Mesenchymal stem cell (in vitro differentiated cells and primary cell): ENCODE data around the gene SUMO3.
A peak's percentile ranks its signal among the peaks of the same experiment; 100 is the strongest.

ENCODE experiments used
- DNase-seq: peaks from one replicate; pipeline ENCODE4 v3.0.0-alpha.2; 2013
- H2AFZ ChIP-seq: one replicate; pipeline ENCODE4 v1.6.1; 2013; ENCODE audit warnings: low read depth, mild to moderate bottlenecking, control low read depth, inconsistent platforms, low read length, moderate library complexity
- H2AK5ac ChIP-seq: 2 replicates; pipeline ENCODE4 v1.6.1; 2013; ENCODE audit warnings: low read length, moderate library complexity, mild to moderate bottlenecking, inconsistent platforms; ENCODE audit not compliant: severe bottlenecking
- H2BK120ac ChIP-seq: one replicate; pipeline ENCODE4 v1.6.1; 2013; ENCODE audit warnings: low read depth, mild to moderate bottlenecking, inconsistent platforms, low read length, moderate library complexity
- H2BK12ac ChIP-seq, 2 experiments: one replicate each; pipeline ENCODE4 v1.6.1; 2013; ENCODE audit warnings: inconsistent platforms in 2 of 2, low read length in 2 of 2, mild to moderate bottlenecking in 2 of 2, moderate library complexity in 2 of 2, control low read depth in 1 of 2
- H2BK15ac ChIP-seq: one replicate; pipeline ENCODE4 v1.6.1; 2013; ENCODE audit warnings: mild to moderate bottlenecking, low read depth, inconsistent platforms; ENCODE audit not compliant: poor library complexity, severe bottlenecking
- H2BK5ac ChIP-seq: 2 replicates; pipeline ENCODE4 v1.6.1; 2013; ENCODE audit warnings: low read depth, mild to moderate bottlenecking, low read length, control low read depth, inconsistent platforms; ENCODE audit not compliant: poor library complexity, severe bottlenecking
- H3K14ac ChIP-seq, 2 experiments: one replicate each; pipeline ENCODE4 v1.6.1; 2013; ENCODE audit warnings: inconsistent platforms in 2 of 2, low read length in 2 of 2, control low read depth in 1 of 2, mild to moderate bottlenecking in 1 of 2, moderate library complexity in 1 of 2
- H3K18ac ChIP-seq, 2 experiments: one replicate each; pipeline ENCODE4 v1.6.1; 2013; ENCODE audit warnings: inconsistent platforms in 2 of 2, low read length in 2 of 2, control low read depth in 1 of 2, low read depth in 1 of 2, mild to moderate bottlenecking in 1 of 2
- H3K23ac ChIP-seq, 2 experiments: one replicate each; pipeline ENCODE4 v1.6.1; 2013; ENCODE audit warnings: inconsistent platforms in 2 of 2, low read length in 2 of 2, mild to moderate bottlenecking in 2 of 2, moderate library complexity in 2 of 2, control low read depth in 1 of 2
- H3K27ac ChIP-seq: 2 replicates; pipeline ENCODE4 v1.5.1; 2013; ENCODE audit warnings: mild to moderate bottlenecking, moderate library complexity, low read length, control low read depth, inconsistent platforms; ENCODE audit not compliant: poor library complexity, severe bottlenecking
- H3K27me3 ChIP-seq, 2 experiments: 2 replicates each; pipeline versions ENCODE4 v1.6.1 to v1.7.0; 2013; ENCODE audit warnings: low read length in 2 of 2, mild to moderate bottlenecking in 2 of 2, moderate library complexity in 2 of 2, control low read depth in 1 of 2, inconsistent platforms in 1 of 2; ENCODE audit not compliant: control insufficient read depth in 1 of 2, insufficient read depth in 1 of 2
- H3K36me3 ChIP-seq, 2 experiments: 2 replicates each; pipeline versions ENCODE4 v1.6.1 to v1.7.0; 2013; ENCODE audit warnings: low read length in 2 of 2, control low read depth in 1 of 2, inconsistent platforms in 1 of 2, low read depth in 1 of 2, mild to moderate bottlenecking in 1 of 2; ENCODE audit not compliant: insufficient read depth in 2 of 2, control insufficient read depth in 1 of 2
- H3K4ac ChIP-seq, 2 experiments: one replicate each; pipeline ENCODE4 v1.6.1; 2013; ENCODE audit warnings: inconsistent platforms in 2 of 2, low read length in 2 of 2, mild to moderate bottlenecking in 2 of 2, moderate library complexity in 2 of 2, control low read depth in 1 of 2, low read depth in 1 of 2
- H3K4me1 ChIP-seq: 2 replicates; pipeline ENCODE4 v1.6.1; 2013; ENCODE audit warnings: low read depth, low read length, control low read depth; ENCODE audit not compliant: control insufficient read depth, insufficient read depth
- H3K4me2 ChIP-seq: 2 replicates; pipeline ENCODE4 v1.6.1; 2013; ENCODE audit warnings: low read length, mild to moderate bottlenecking, inconsistent platforms; ENCODE audit not compliant: poor library complexity, severe bottlenecking
- H3K4me3 ChIP-seq, 2 experiments: 2 replicates each; pipeline versions ENCODE4 v1.5.1 to v1.7.0; 2013; ENCODE audit warnings: low read length in 2 of 2, mild to moderate bottlenecking in 2 of 2, control low read depth in 1 of 2, low read depth in 1 of 2; ENCODE audit not compliant: insufficient read depth in 1 of 2
- H3K79me1 ChIP-seq: replicated peaks from 2 replicates; pipeline ENCODE4 v1.6.1; 2013; ENCODE audit warnings: mild to moderate bottlenecking, control low read depth, low read length, inconsistent platforms; ENCODE audit not compliant: poor library complexity, severe bottlenecking
- H3K9ac ChIP-seq: 2 replicates; pipeline ENCODE4 v1.7.0; 2013; ENCODE audit warnings: mild to moderate bottlenecking, low read length, moderate library complexity
- H3K9me3 ChIP-seq: 2 replicates; pipeline ENCODE4 v1.7.0; 2013; ENCODE audit warnings: mild to moderate bottlenecking, low read length; ENCODE audit not compliant: control insufficient read depth
- H4K8ac ChIP-seq: one replicate; pipeline ENCODE4 v1.6.1; 2013; ENCODE audit warnings: inconsistent platforms, mild to moderate bottlenecking, low read length, moderate library complexity
- H4K91ac ChIP-seq: one replicate; pipeline ENCODE4 v1.6.1; 2013; ENCODE audit warnings: mild to moderate bottlenecking, low read length, inconsistent platforms
- WGBS: methylation state at CpG from one replicate; pipeline ENCODE4 v1.1.7; 2013; ENCODE audit warnings: mixed read lengths; 5-methylcytosine and 5-hydroxymethylcytosine counted together

The SUMO3 gene

DNA sequence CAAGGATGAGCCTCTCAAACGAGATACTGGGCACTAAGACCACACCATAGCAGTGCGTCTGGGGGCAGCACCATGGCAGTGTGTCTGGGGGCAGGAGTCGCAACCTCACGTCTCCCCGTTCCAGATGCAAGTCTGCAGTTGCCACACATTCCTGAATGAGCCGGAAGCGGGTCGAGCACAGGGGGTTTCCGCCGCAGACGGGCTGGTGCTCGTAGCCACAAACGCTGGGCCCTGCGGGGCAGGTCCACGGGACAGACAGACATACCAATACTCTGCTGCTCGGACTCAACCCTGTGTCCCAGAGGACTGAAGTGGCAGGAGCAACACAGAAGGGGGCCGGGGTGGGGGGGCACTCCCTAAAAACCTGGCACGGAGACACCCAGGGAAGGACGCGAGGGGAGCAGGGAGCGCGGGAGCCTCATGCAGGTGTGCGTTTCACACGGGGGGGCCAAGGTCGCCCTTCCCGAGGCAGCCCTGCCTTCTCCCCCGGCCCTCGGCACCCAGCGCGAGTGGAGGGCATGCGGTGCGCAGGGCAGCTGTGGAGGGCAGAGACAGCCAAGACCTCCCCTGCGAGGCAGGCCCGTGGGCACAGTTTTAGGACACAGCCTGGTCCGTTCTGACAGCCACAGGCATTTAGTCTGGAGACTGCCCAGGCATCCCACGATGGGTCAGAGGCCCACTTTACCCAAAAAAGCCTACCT is 31.1 kb upstream of the SUMO3 start:
- Histone ChIP-seq H2BK120ac (no peak overlapping the region), H3K18ac (no peak overlapping the region), H2BK15ac (no peak overlapping the region), H4K91ac (peak overlapping the region; percentile 56), H3K4me3 (no peak overlapping the region), H3K23ac (peak overlapping the region in 1 of 2 experiments; percentile 27), H3K9ac (no peak overlapping the region), H2AK5ac (no peak overlapping the region), H3K4me1 (peaks cover 18% of the 10 kb centered on the region), H3K79me1 (peaks cover 34% of the 10 kb centered on the region), H3K4ac (no peak overlapping the region), H3K9me3 (no peaks in the 10 kb centered on the region), H3K27me3 (peaks cover 6% of the 10 kb centered on the region in 2 experiments), H2AFZ (no peak overlapping the region), H2BK5ac (no peak overlapping the region), H3K14ac (no peak overlapping the region), H3K36me3 (peaks cover 53 to 63% of the 10 kb centered on the region in 2 experiments), H2BK12ac (peak overlapping the region in 1 of 2 experiments; percentile 3), H4K8ac (no peak overlapping the region), H3K27ac (no peak overlapping the region), H3K4me2 (no peak overlapping the region)
- 99% methylated on average over 36 of the region's 36 CpGs for WGBS
- no peak for DNase-seq

DNA sequence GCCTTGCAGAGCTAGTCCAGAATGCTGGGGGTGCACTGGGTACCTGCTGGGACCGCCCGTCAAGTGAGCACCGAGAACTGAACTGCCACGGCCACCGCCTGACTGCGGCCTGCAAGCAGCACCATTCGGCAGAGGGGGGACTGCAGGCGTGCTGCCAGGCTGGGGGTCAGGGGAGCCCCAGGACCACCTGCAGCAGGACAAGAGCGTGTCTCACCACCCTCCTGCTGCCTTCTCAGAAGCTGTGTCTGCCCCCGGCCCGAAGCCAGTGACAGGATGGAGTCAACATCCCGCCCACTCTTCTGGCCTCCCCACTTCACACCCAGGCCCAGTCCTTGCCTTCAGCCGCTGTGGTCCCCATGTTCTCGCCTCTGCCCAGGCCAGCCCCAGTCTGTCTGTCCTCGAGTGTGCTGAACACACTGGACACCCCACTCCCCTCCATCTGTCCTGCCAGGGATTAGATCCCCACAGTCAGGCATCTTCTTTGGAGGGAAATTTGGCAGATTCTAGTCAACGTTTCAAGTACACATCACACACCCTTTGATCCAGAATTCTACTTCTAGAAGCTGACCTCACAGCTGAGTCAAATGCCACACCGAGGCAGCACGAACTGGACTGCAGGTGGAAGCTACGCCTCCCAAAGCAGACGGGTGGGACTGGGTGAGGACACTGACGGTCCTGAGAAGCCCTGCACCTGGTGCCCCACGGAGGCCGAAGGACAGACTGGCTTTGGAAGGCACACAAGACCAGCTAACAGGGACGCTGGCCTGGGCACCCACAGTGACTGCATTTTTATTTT is 29.6 kb upstream of the SUMO3 start:
- 93% methylated on average over 24 of the region's 24 CpGs for WGBS
- Histone ChIP-seq H3K4me1 (peaks cover 18% of the 10 kb centered on the region), H2BK12ac (peak overlapping the region in 1 of 2 experiments; percentile 18)

DNA sequence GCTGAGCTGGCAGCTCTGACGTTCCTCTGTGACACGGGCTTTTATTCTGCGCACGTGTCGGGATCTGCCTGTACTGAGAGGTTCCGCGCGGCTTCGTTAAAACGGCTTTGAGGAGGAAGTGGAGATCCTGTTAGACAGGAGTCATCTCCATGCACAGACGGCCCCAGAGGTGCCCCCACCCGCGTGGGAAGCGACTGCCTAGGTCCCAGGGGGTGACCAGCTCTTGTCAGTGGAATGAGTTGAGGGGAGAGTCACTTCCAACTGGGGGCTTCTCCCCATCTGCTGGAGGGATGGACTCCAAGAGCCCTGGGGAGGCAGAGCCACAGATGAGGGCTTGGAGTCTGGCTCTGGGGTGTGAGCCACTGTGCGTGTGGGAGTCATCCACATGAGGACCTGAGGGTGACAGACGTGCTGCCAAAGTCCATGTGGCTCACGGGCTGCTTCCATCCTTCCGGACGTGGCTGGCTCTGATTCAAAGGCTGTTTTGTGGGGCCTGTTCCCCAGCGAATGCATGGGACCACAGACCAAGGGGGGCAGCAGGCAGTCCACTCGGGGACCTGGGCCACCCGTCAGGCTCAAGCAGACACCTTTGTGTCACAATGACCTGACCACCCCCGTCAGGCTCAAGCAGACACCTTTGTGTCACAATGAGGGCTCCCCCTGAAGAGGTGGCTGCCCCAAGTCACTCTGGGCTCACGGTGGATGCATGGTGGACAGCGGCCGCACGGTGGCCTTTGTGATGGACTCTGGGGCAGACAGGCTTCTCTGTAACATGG is 28.8 kb upstream of the SUMO3 start:
- Histone ChIP-seq H4K8ac (peak overlapping the region; percentile 35), H3K4ac (peak overlapping the region in 1 of 2 experiments; percentile 89), H3K9ac (peak overlapping the region; percentile 78), H3K4me2 (no peak overlapping the region), H2BK15ac (no peak overlapping the region), H4K91ac (no peak overlapping the region), H3K14ac (no peak overlapping the region), H3K79me1 (peaks cover 25% of the 10 kb centered on the region), H3K36me3 (peaks cover 35 to 48% of the 10 kb centered on the region in 2 experiments), H2AK5ac (no peak overlapping the region), H2BK12ac (peak overlapping the region in 1 of 2 experiments; percentile 18), H2BK5ac (no peak overlapping the region), H3K27me3 (peaks cover 23 to 27% of the 10 kb centered on the region in 2 experiments), H3K4me3 (peak overlapping the region in 1 of 2 experiments; percentile 71), H3K4me1 (peaks cover 18% of the 10 kb centered on the region), H3K23ac (no peak overlapping the region), H2BK120ac (no peak overlapping the region), H2AFZ (no peak overlapping the region), H3K9me3 (no peaks in the 10 kb centered on the region), H3K27ac (no peak overlapping the region), H3K18ac (no peak overlapping the region)
- peak; percentile 24 for DNase-seq
- WGBS = 70% methylated on average over 27 of the region's 27 CpGs

More for the DNA sequence above, 29.6 kb upstream of the SUMO3 start:
- H3K4ac ChIP-seq = no peak overlapping the region
- H2AFZ ChIP-seq = no peak overlapping the region
- peaks cover 15 to 19% of the 10 kb centered on the region in 2 experiments for H3K27me3 ChIP-seq
- H3K4me3 ChIP-seq = no peak overlapping the region
- no peak overlapping the region for H2BK15ac ChIP-seq
- H3K9ac ChIP-seq = no peak overlapping the region
- no peak overlapping the region for H3K14ac ChIP-seq
- H3K36me3 ChIP-seq = peaks cover 41 to 52% of the 10 kb centered on the region in 2 experiments
- no peak overlapping the region for H3K18ac ChIP-seq
- peaks cover 27% of the 10 kb centered on the region for H3K79me1 ChIP-seq
- H2AK5ac ChIP-seq = no peak overlapping the region
- H3K9me3 ChIP-seq = no peaks in the 10 kb centered on the region
- no peak overlapping the region for H2BK120ac ChIP-seq
- H3K4me2 ChIP-seq = no peak overlapping the region
- H4K8ac ChIP-seq = peak overlapping the region; percentile 35
- no peak overlapping the region for H3K27ac ChIP-seq
- H4K91ac ChIP-seq = no peak overlapping the region
- DNase-seq = no peak
- H2BK5ac ChIP-seq = no peak overlapping the region
- H3K23ac ChIP-seq = peak overlapping the region in 1 of 2 experiments; percentile 49

DNA sequence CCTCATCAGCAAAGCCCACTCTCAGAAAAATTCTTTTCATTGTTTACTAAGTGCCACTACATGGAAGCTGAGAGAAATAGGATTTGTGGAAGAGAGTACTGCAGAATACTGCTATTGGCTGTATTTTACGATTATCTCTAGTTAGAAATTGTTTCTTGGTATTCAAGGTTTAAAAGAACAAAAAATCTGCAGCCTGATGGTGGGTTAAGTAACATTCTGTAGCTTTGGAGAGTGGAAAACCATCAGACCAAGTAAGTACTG is 28.3 kb upstream of the SUMO3 start:
- Histone ChIP-seq H2BK5ac (no peak overlapping the region), H3K27ac (no peak overlapping the region), H3K9ac (peak overlapping the region; percentile 78), H2BK120ac (no peak overlapping the region), H3K4ac (no peak overlapping the region), H2BK15ac (no peak overlapping the region), H3K9me3 (no peaks in the 10 kb centered on the region), H3K23ac (no peak overlapping the region), H3K18ac (no peak overlapping the region), H3K4me2 (peak overlapping the region; percentile 48), H3K79me1 (peaks cover 22% of the 10 kb centered on the region), H3K4me3 (peak overlapping the region in 1 of 2 experiments; percentile 71), H2AFZ (no peak overlapping the region), H3K4me1 (peaks cover 18% of the 10 kb centered on the region), H3K36me3 (peaks cover 30 to 45% of the 10 kb centered on the region in 2 experiments), H2AK5ac (no peak overlapping the region), H2BK12ac (no peak overlapping the region), H3K27me3 (peaks cover 27 to 32% of the 10 kb centered on the region in 2 experiments), H3K14ac (no peak overlapping the region), H4K8ac (no peak overlapping the region), H4K91ac (no peak overlapping the region)
- DNase-seq = no peak
- WGBS = 58% methylated on average over 1 of the region's 1 CpG
